ENCODE results near the gene RBM19.

DNA sequence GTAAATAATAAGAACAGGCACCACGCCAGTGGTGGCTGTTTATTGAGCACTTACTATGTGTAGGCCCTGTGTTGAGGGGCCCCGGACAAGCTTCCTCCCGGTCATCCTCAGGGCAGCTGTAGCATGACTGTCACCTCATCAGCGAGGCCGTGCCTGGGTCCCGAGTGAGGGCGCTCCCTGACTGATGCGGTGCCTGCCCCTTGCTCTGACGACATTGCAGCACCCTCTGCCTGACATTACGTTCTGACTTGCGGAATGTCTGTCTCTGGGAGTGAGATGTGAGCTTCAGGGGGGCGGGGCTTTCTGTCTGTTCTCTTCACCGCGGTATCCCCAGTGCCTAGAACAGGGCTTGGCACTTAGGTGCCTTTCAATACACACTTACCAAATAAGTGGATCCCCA is 167.6 kb downstream of the RBM19 start:
- TF ChIP-seq, protein P1, sequence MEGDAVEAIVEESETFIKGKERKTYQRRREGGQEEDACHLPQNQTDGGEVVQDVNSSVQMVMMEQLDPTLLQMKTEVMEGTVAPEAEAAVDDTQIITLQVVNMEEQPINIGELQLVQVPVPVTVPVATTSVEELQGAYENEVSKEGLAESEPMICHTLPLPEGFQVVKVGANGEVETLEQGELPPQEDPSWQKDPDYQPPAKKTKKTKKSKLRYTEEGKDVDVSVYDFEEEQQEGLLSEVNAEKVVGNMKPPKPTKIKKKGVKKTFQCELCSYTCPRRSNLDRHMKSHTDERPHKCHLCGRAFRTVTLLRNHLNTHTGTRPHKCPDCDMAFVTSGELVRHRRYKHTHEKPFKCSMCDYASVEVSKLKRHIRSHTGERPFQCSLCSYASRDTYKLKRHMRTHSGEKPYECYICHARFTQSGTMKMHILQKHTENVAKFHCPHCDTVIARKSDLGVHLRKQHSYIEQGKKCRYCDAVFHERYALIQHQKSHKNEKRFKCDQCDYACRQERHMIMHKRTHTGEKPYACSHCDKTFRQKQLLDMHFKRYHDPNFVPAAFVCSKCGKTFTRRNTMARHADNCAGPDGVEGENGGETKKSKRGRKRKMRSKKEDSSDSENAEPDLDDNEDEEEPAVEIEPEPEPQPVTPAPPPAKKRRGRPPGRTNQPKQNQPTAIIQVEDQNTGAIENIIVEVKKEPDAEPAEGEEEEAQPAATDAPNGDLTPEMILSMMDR (IDR thresholded peaks at IDR 0.05; ENCODE audit: extremely low read depth in 1 of 2, insufficient read depth in 1 of 2, low read depth in 1 of 2, low read length in 2 of 2) = no peak
- TF ChIP-seq POLR2A (IDR thresholded peaks at IDR 0.05; ENCODE audit: low read depth, low read length) (no peak), POLR2AphosphoS5 (IDR thresholded peaks at IDR 0.05; ENCODE audit: insufficient read depth, low read depth, low read length) (no peak), MYC (IDR thresholded peaks at IDR 0.05; ENCODE audit: low read depth, low read length) (no peak), GATA2 (IDR thresholded peaks at IDR 0.05; ENCODE audit: insufficient read depth, insufficient read length, low read depth, low read length) (no peak), EZH2 (IDR thresholded peaks at IDR 0.05; ENCODE audit: borderline replicate concordance, low read depth, low read length, severe bottlenecking) (no peak), JUN (IDR thresholded peaks at IDR 0.05; ENCODE audit: borderline replicate concordance, insufficient read depth, insufficient read length, low read depth) (no peak), FOS (IDR thresholded peaks at IDR 0.05; ENCODE audit: borderline replicate concordance, insufficient read depth, low read length) (no peak)
- TF ChIP-seq, protein P2, sequence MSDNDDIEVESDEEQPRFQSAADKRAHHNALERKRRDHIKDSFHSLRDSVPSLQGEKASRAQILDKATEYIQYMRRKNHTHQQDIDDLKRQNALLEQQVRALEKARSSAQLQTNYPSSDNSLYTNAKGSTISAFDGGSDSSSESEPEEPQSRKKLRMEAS (IDR thresholded peaks at IDR 0.05; ENCODE audit: insufficient read depth, insufficient read length) = no peak

All from endothelial cell of umbilical vein (primary cell).